ENCODE results near the gene PTPRN2.

The PTPRN2 gene

GRCh38 chr7:158410720-158411119 is 176.9 kb downstream of the PTPRN2 start:
- H3K18ac ChIP-seq (ENCODE audit: low read length): no peak overlapping the region
- no peak overlapping the region for H4K8ac ChIP-seq (ENCODE audit: low read depth, low read length)
- no peak overlapping the region for H2BK15ac ChIP-seq (replicated peaks; ENCODE audit: low read depth)
- no peak overlapping the region for H3K23ac ChIP-seq (ENCODE audit: low read length)
- H3K4me3 ChIP-seq (ENCODE audit: low read length): no peak overlapping the region
- no peak overlapping the region for H3K9ac ChIP-seq (ENCODE audit: low read length)
- H2BK5ac ChIP-seq (ENCODE audit: low read length): no peak overlapping the region
- no peak for DNase-seq
- no peaks in the 10 kb centered on the region for H3K79me2 ChIP-seq (ENCODE audit: control insufficient read depth, insufficient read depth, low read length)
- H2BK120ac ChIP-seq (ENCODE audit: low read depth, low read length): no peak overlapping the region
- no peaks in the 10 kb centered on the region for H3K36me3 ChIP-seq (ENCODE audit: control insufficient read depth, insufficient read depth, low read length)
- H3K27ac ChIP-seq (ENCODE audit: low read depth, low read length): no peak overlapping the region
- no peak overlapping the region for H3K4ac ChIP-seq (ENCODE audit: low read depth, low read length)
- H2AK5ac ChIP-seq (ENCODE audit: low read length): no peak overlapping the region
- H3K27me3 ChIP-seq (ENCODE audit: insufficient read depth, low read length, poor library complexity): no peaks in the 10 kb centered on the region
- H3K4me1 ChIP-seq (ENCODE audit: control insufficient read depth, low read depth, low read length): no peaks in the 10 kb centered on the region
- H3K79me1 ChIP-seq (ENCODE audit: low read length): no peaks in the 10 kb centered on the region
- H4K5ac ChIP-seq (ENCODE audit: low read length): no peak overlapping the region
- H3K56ac ChIP-seq (ENCODE audit: low read length): no peak overlapping the region
- H3K4me2 ChIP-seq (ENCODE audit: low read length): no peak overlapping the region
- WGBS (ENCODE audit: extremely low coverage, insufficient coverage, low lambda C conversion rate): no CpG with 5 or more reads among the region's 12 CpGs

GRCh38 chr7:158409816-158410330 is 177.8 kb downstream of the PTPRN2 start:
- WGBS (ENCODE audit: extremely low coverage, insufficient coverage, low lambda C conversion rate): no CpG with 5 or more reads among the region's 13 CpGs
- no peak for DNase-seq
- H3K27me3 ChIP-seq (ENCODE audit: insufficient read depth, low read length, poor library complexity): no peaks in the 10 kb centered on the region
- H3K9ac ChIP-seq (ENCODE audit: low read length): no peak overlapping the region
- H3K4me2 ChIP-seq (ENCODE audit: low read length): no peak overlapping the region
- no peak overlapping the region for H2AK5ac ChIP-seq (ENCODE audit: low read length)
- no peak overlapping the region for H2BK15ac ChIP-seq (replicated peaks; ENCODE audit: low read depth)
- no peak overlapping the region for H3K56ac ChIP-seq (ENCODE audit: low read length)
- H3K79me1 ChIP-seq (ENCODE audit: low read length): no peaks in the 10 kb centered on the region
- H2BK5ac ChIP-seq (ENCODE audit: low read length): no peak overlapping the region
- H4K5ac ChIP-seq (ENCODE audit: low read length): no peak overlapping the region
- H3K4ac ChIP-seq (ENCODE audit: low read depth, low read length): no peak overlapping the region
- no peak overlapping the region for H3K27ac ChIP-seq (ENCODE audit: low read depth, low read length)
- H3K4me1 ChIP-seq (ENCODE audit: control insufficient read depth, low read depth, low read length): no peaks in the 10 kb centered on the region
- H3K23ac ChIP-seq (ENCODE audit: low read length): no peak overlapping the region
- no peak overlapping the region for H3K18ac ChIP-seq (ENCODE audit: low read length)
- H3K79me2 ChIP-seq (ENCODE audit: control insufficient read depth, insufficient read depth, low read length): no peaks in the 10 kb centered on the region
- no peak overlapping the region for H3K4me3 ChIP-seq (ENCODE audit: low read length)
- H4K8ac ChIP-seq (ENCODE audit: low read depth, low read length): no peak overlapping the region
- no peak overlapping the region for H2BK120ac ChIP-seq (ENCODE audit: low read depth, low read length)
- H3K36me3 ChIP-seq (ENCODE audit: control insufficient read depth, insufficient read depth, low read length): no peaks in the 10 kb centered on the region

GRCh38 chr7:158409120-158409519 is 178.5 kb downstream of the PTPRN2 start:
- no peak for DNase-seq
- Histone ChIP-seq H3K79me2 (ENCODE audit: control insufficient read depth, insufficient read depth, low read length) (no peaks in the 10 kb centered on the region), H3K18ac (ENCODE audit: low read length) (no peak overlapping the region), H3K27me3 (ENCODE audit: insufficient read depth, low read length, poor library complexity) (no peaks in the 10 kb centered on the region), H4K5ac (ENCODE audit: low read length) (no peak overlapping the region), H3K36me3 (ENCODE audit: control insufficient read depth, insufficient read depth, low read length) (no peaks in the 10 kb centered on the region), H3K4ac (ENCODE audit: low read depth, low read length) (no peak overlapping the region), H3K23ac (ENCODE audit: low read length) (no peak overlapping the region), H3K79me1 (ENCODE audit: low read length) (no peaks in the 10 kb centered on the region), H2BK15ac (replicated peaks; ENCODE audit: low read depth) (no peak overlapping the region), H4K8ac (ENCODE audit: low read depth, low read length) (no peak overlapping the region), H2BK5ac (ENCODE audit: low read length) (no peak overlapping the region), H3K4me3 (ENCODE audit: low read length) (no peak overlapping the region), H3K4me1 (ENCODE audit: control insufficient read depth, low read depth, low read length) (no peaks in the 10 kb centered on the region), H3K4me2 (ENCODE audit: low read length) (no peak overlapping the region), H2AK5ac (ENCODE audit: low read length) (no peak overlapping the region), H2BK120ac (ENCODE audit: low read depth, low read length) (no peak overlapping the region), H3K56ac (ENCODE audit: low read length) (no peak overlapping the region), H3K9ac (ENCODE audit: low read length) (no peak overlapping the region), H3K27ac (ENCODE audit: low read depth, low read length) (no peak overlapping the region)
- no CpG with 5 or more reads among the region's 5 CpGs for WGBS (ENCODE audit: extremely low coverage, insufficient coverage, low lambda C conversion rate)

- Histone ChIP-seq H2BK15ac (replicated peaks; ENCODE audit: low read depth) (no peak overlapping the region), H3K23ac (ENCODE audit: low read length) (no peak overlapping the region), H2AK5ac (ENCODE audit: low read length) (no peak overlapping the region), H3K56ac (ENCODE audit: low read length) (no peak overlapping the region), H3K27ac (ENCODE audit: low read depth, low read length) (no peak overlapping the region), H3K27me3 (ENCODE audit: insufficient read depth, low read length, poor library complexity) (no peaks in the 10 kb centered on the region), H3K36me3 (ENCODE audit: control insufficient read depth, insufficient read depth, low read length) (no peaks in the 10 kb centered on the region), H3K4ac (ENCODE audit: low read depth, low read length) (no peak overlapping the region), H3K79me2 (ENCODE audit: control insufficient read depth, insufficient read depth, low read length) (no peaks in the 10 kb centered on the region), H3K79me1 (ENCODE audit: low read length) (no peaks in the 10 kb centered on the region), H3K18ac (ENCODE audit: low read length) (no peak overlapping the region), H4K8ac (ENCODE audit: low read depth, low read length) (no peak overlapping the region), H2BK5ac (ENCODE audit: low read length) (no peak overlapping the region), H3K4me1 (ENCODE audit: control insufficient read depth, low read depth, low read length) (no peaks in the 10 kb centered on the region), H3K4me2 (ENCODE audit: low read length) (no peak overlapping the region), H3K4me3 (ENCODE audit: low read length) (no peak overlapping the region), H3K9ac (ENCODE audit: low read length) (no peak overlapping the region), H2BK120ac (ENCODE audit: low read depth, low read length) (no peak overlapping the region), H4K5ac (ENCODE audit: low read length) (no peak overlapping the region)
- no CpG with 5 or more reads among the region's 12 CpGs for WGBS (ENCODE audit: extremely low coverage, insufficient coverage, low lambda C conversion rate)
- no peak for DNase-seq
Observed at GRCh38 chr7:158408318-158408920, 179.2 kb downstream of the PTPRN2 start.

GRCh38 chr7:158407581-158408317 is 179.9 kb downstream of the PTPRN2 start:
- no peaks in the 10 kb centered on the region for H3K4me1 ChIP-seq (ENCODE audit: control insufficient read depth, low read depth, low read length)
- peak; percentile 66 for DNase-seq

More at GRCh38 chr7:158407581-158408317, 179.9 kb downstream of the PTPRN2 start:
- Histone ChIP-seq H3K4me2 (ENCODE audit: low read length) (no peak overlapping the region), H3K4me3 (ENCODE audit: low read length) (no peak overlapping the region), H3K23ac (ENCODE audit: low read length) (no peak overlapping the region), H3K79me2 (ENCODE audit: control insufficient read depth, insufficient read depth, low read length) (no peaks in the 10 kb centered on the region), H3K79me1 (ENCODE audit: low read length) (no peaks in the 10 kb centered on the region), H2BK5ac (ENCODE audit: low read length) (no peak overlapping the region), H3K36me3 (ENCODE audit: control insufficient read depth, insufficient read depth, low read length) (no peaks in the 10 kb centered on the region), H2BK120ac (ENCODE audit: low read depth, low read length) (no peak overlapping the region), H3K27ac (ENCODE audit: low read depth, low read length) (no peak overlapping the region), H4K8ac (ENCODE audit: low read depth, low read length) (no peak overlapping the region), H3K27me3 (ENCODE audit: insufficient read depth, low read length, poor library complexity) (no peaks in the 10 kb centered on the region), H2AK5ac (ENCODE audit: low read length) (no peak overlapping the region), H2BK15ac (replicated peaks; ENCODE audit: low read depth) (no peak overlapping the region), H3K56ac (ENCODE audit: low read length) (no peak overlapping the region), H4K5ac (ENCODE audit: low read length) (no peak overlapping the region), H3K4ac (ENCODE audit: low read depth, low read length) (no peak overlapping the region), H3K18ac (ENCODE audit: low read length) (no peak overlapping the region), H3K9ac (ENCODE audit: low read length) (no peak overlapping the region)
- no CpG with 5 or more reads among the region's 17 CpGs for WGBS (ENCODE audit: extremely low coverage, insufficient coverage, low lambda C conversion rate)
